Measurements from ENCODE around the gene EDIL3.

- no peak for TF ChIP-seq CTCF (IDR thresholded peaks at IDR 0.05)
- TF ChIP-seq POLR2A (IDR thresholded peaks at IDR 0.05): no peak
- no peak for TF ChIP-seq POLR2AphosphoS5 (IDR thresholded peaks at IDR 0.05)
- TF ChIP-seq EP300 (IDR thresholded peaks at IDR 0.05): no peak
These were observed 459.2 kb downstream of the EDIL3 start for GRCh38 chr5:83925321-83925954.

Data from suprapubic skin (tissue), 4 donors.